ENCODE data around the gene PYGL. TPM values are rescaled to one million over a fixed set of nuclear protein-coding genes. Genes with fewer than 3 reads are reported as not detected.
A peak's percentile ranks its signal among the peaks of the same experiment; 100 is the strongest.
"Not testable (repeated sequence)": the region's sequence is repeated elsewhere in the genome, so short reads cannot be mapped to it uniquely, and the experiment has no call there.

Gene PYGL
- total RNA-seq, 1 experiment from 2014 or later = 174 TPM

DNA sequence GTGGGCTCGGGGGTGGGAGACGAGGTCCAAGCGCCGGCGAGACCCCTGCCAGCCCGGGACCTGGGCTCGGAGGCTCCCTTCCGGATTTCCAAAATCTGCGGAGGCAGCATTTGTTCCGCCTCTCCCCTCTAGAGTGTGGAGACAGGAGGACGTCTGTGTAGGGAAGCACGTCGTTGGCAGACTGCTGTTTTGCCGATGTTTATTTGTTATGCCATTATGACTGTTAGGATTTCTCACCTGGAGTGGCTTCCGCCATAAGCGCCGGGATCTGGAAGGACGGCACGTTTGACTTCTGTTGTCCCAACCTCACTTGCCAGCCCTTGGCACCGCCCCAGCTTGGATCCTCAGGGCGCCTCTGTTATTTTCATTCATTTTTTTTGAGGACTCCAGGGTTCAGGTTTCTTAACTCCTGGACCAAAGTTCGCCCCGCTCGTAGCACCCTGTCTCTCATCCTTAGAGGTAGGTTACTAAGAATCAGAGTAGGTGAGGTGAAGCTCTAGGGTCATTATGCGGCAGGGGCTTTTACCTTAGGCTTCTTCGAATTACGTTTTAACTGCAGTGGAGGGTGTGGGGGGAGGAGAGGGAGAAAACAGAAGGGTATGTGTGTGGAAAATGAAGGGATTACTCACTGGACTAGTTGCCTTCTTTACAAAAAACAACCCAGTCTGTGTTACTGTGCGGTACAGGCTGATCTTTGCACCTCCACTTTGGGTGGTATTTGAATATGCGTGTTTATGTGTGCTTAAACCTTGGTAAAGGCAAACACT is 547 bp upstream of the PYGL start:
- Histone ChIP-seq H3K36me3 (ENCODE audit: low read depth, low read length) (peaks cover 12% of the 10 kb centered on the region), H3K4me2 (ENCODE audit: low read length) (peak overlapping the region; percentile 90), H2AFZ (ENCODE audit: low read length) (peak overlapping the region; percentile 94), H3F3A (ENCODE audit: low read length, unreplicated experiment) (no peaks in the 10 kb centered on the region), H3K4me3 (ENCODE audit: low read length) (peak overlapping the region; percentile 97), H3K9me2 (replicated peaks; ENCODE audit: low read length) (no peaks in the 10 kb centered on the region), H3K79me2 (ENCODE audit: low read length) (peaks cover 36% of the 10 kb centered on the region), H4K20me1 (ENCODE audit: low read length) (no peaks in the 10 kb centered on the region), H3K4me1 (ENCODE audit: insufficient read depth, low read length) (peaks cover 14% of the 10 kb centered on the region), H3K27me3 (ENCODE audit: low read length) (no peaks in the 10 kb centered on the region), H3K9me3 (ENCODE audit: low read length) (no peaks in the 10 kb centered on the region), H3K9ac (ENCODE audit: low read length) (peak overlapping the region; percentile 85), H3K27ac (ENCODE audit: low read length) (peak overlapping the region; percentile 57)
- BruUV-seq (replicated peaks) = TSS peak; percentile 71
- DNase-seq (peak; percentile 84), ATAC-seq (peak; percentile 71)
- ChIA-PET POLR2A (ENCODE audit: unreplicated experiment) (interaction anchor here (0.6 kb wide), 1 partner anchor 79 kb away, joined by 3 read pairs; no protein-coding TSS in a partner anchor), CTCF (interaction anchor here (0.9 to 2.0 kb wide), 2 partner anchors 11 to 85 kb away, joined by 6 to 12 read pairs; no protein-coding TSS in a partner anchor)
- TF ChIP-seq EZH2 (IDR thresholded peaks at IDR 0.05; ENCODE audit: low read length, unreplicated experiment) (no peak), EZH2phosphoT487 (IDR thresholded peaks at IDR 0.05; ENCODE audit: borderline replicate concordance, low read length) (no peak), CTCF (conservative IDR thresholded peaks at IDR 0.05; ENCODE audit: low read depth, low read length) (no peak)
- intact Hi-C loops (cut with micrococcal nuclease) = loop anchor here (2.0 to 10.0 kb wide), 3 partner anchors 150 to 710 kb away; partner anchors contain the start of genes FRMD6 and TRIM9

DNA sequence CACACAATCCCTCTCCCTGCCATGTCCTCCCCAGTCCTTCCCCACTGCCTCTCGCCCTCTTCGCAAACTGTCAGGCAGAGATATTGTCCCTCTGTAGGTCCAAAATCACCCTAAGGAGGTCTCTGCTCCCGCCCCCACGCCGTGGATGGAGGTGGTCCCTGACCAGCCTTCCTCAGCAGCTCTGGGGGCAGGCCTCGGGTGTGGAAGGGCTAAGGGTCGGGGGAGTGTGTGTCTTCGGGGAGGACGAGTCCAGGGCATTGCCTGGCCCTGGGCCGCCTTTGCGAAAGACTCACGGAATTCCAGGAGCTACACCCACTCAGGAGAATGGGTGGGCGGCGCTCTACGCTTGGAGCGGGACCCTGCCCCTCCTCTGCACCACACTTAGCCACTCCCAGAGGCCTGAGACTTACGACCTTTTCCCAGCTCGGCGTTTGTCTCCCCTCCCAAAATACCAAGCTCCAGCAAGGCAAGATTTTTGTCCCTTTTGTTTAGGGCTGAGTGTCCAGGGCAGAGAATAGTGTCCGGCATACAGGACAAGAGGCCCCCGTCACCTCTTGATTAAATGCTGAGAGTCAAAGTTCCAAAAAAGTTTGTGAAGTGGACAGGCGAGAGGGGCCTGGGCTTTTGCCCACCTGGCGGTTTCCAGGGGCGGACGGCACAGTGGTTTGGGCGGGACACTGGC is 881 bp downstream of the PYGL start:
- no peaks in the 10 kb centered on the region for H3K9me3 ChIP-seq (ENCODE audit: low read length)
- intact Hi-C loops (cut with micrococcal nuclease) = loop anchor here (5.0 to 10.0 kb wide), 2 partner anchors 156 to 711 kb away; partner anchors contain the start of gene FRMD6
- ChIA-PET CTCF (interaction anchor here (2.0 kb wide), 1 partner anchor 12 kb away, joined by 12 read pairs; no protein-coding TSS in a partner anchor), POLR2A (ENCODE audit: unreplicated experiment) (interaction anchor here (0.5 to 0.6 kb wide), 4 partner anchors 28 to 398 kb away, joined by 3 to 6 read pairs (median 4); no protein-coding TSS in a partner anchor)
- no peaks in the 10 kb centered on the region for H3K27me3 ChIP-seq (ENCODE audit: low read length)
- peak overlapping the region; percentile 85 for H3K9ac ChIP-seq (ENCODE audit: low read length)
- peaks cover 12% of the 10 kb centered on the region for H3K36me3 ChIP-seq (ENCODE audit: low read depth, low read length)
- H3K4me1 ChIP-seq (ENCODE audit: insufficient read depth, low read length) = peaks cover 24% of the 10 kb centered on the region
- ATAC-seq (peak; percentile 53), DNase-seq (peak; percentile 68)
- H3K4me2 ChIP-seq (ENCODE audit: low read length) = peak overlapping the region; percentile 90
- H3F3A ChIP-seq (ENCODE audit: low read length, unreplicated experiment) = no peaks in the 10 kb centered on the region
- peak overlapping the region; percentile 57 for H3K27ac ChIP-seq (ENCODE audit: low read length)
- BruUV-seq (replicated peaks) = TSS peak; percentile 41
- no peaks in the 10 kb centered on the region for H3K9me2 ChIP-seq (replicated peaks; ENCODE audit: low read length)
- peak overlapping the region; percentile 94 for H2AFZ ChIP-seq (ENCODE audit: low read length)
- no peak for TF ChIP-seq EZH2 (IDR thresholded peaks at IDR 0.05; ENCODE audit: low read length, unreplicated experiment)
- no peak for TF ChIP-seq EZH2phosphoT487 (IDR thresholded peaks at IDR 0.05; ENCODE audit: borderline replicate concordance, low read length)
- no peak for TF ChIP-seq CTCF (conservative IDR thresholded peaks at IDR 0.05; ENCODE audit: low read depth, low read length)
- no peaks in the 10 kb centered on the region for H4K20me1 ChIP-seq (ENCODE audit: low read length)
- H3K4me3 ChIP-seq (ENCODE audit: low read length) = peak overlapping the region; percentile 97
- peaks cover 42% of the 10 kb centered on the region for H3K79me2 ChIP-seq (ENCODE audit: low read length)

DNA sequence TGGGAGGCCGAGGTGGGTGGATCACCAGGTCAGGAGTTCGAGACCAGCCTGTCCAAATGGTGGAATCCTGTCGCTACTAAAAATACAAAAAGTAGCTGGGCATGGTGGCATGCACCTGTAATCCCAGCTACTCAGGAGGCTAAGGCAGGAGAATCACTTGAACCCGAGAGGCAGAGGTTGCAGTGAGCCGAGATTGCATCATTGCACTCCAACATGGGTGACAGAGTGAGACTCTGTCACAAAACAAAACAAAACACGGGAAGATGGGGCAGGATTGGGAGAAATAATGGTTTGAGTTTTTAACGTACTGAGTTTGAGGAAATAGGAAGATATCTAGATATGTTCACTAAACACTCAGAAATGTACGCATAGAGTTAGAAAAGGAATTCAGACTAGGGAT is 2.6 kb downstream of the PYGL start:
- H3K9ac ChIP-seq (ENCODE audit: low read length); H3K9me2 ChIP-seq (replicated peaks; ENCODE audit: low read length); CTCF ChIA-PET; H3F3A ChIP-seq (ENCODE audit: low read length, unreplicated experiment); H2AFZ ChIP-seq (ENCODE audit: low read length); H3K27me3 ChIP-seq (ENCODE audit: low read length); H3K4me2 ChIP-seq (ENCODE audit: low read length); DNase-seq; POLR2A ChIA-PET (ENCODE audit: unreplicated experiment); ATAC-seq; BruUV-seq (replicated peaks); H3K27ac ChIP-seq (ENCODE audit: low read length); H3K9me3 ChIP-seq (ENCODE audit: low read length); H3K4me3 ChIP-seq (ENCODE audit: low read length); H4K20me1 ChIP-seq (ENCODE audit: low read length): not testable (repeated sequence)
- peaks cover 12% of the 10 kb centered on the region for H3K36me3 ChIP-seq (ENCODE audit: low read depth, low read length)
- peaks cover 42% of the 10 kb centered on the region for H3K79me2 ChIP-seq (ENCODE audit: low read length)
- intact Hi-C loops (cut with micrococcal nuclease) = loop anchor here (5.0 to 10.0 kb wide), 2 partner anchors 154 to 713 kb away; partner anchors contain the start of gene FRMD6
- peaks cover 28% of the 10 kb centered on the region for H3K4me1 ChIP-seq (ENCODE audit: insufficient read depth, low read length)
